Calu3 (cell line): Measurements from ENCODE around the gene NEU3. TPM values are rescaled to one million over a fixed set of nuclear protein-coding genes. Genes with fewer than 3 reads are reported as not detected.

Experiments
- BruUV-seq: library from RNA; stranded (reverse); fragments of 400-500 nt; replicated peaks from 2 replicates; lab custom pipeline; 2021; lab: Mats Ljungman, UMichigan
- CTCF ChIA-PET: fragments of 300-600 bp; sonication (Branson Sonifier 250); formaldehyde crosslinking; loops from one replicate; lab custom pipeline; 2022; ENCODE audit warnings: antibody characterized with exemption; lab: Charles Lee
- DNase-seq: peaks from one replicate; pipeline ENCODE4 v3.0.0; 2022
- H3K27ac Mint-ChIP-seq: one replicate; pipeline ENCODE4 v1.8.0; 2022; ENCODE audit warnings: mixed read lengths; ENCODE audit not compliant: unreplicated experiment
- H3K27me3 Mint-ChIP-seq: one replicate; pipeline ENCODE4 v1.8.0; 2022; ENCODE audit warnings: mixed read lengths; ENCODE audit not compliant: unreplicated experiment
- H3K36me3 Mint-ChIP-seq: one replicate; pipeline ENCODE4 v1.8.0; 2022; ENCODE audit warnings: mild to moderate bottlenecking, moderate library complexity, mixed read lengths; ENCODE audit not compliant: insufficient read depth, unreplicated experiment
- H3K4me1 Mint-ChIP-seq: one replicate; pipeline ENCODE4 v1.8.0; 2022; ENCODE audit warnings: mild to moderate bottlenecking, low read depth, mixed read lengths; ENCODE audit not compliant: unreplicated experiment
- H3K4me3 Mint-ChIP-seq: one replicate; pipeline ENCODE4 v1.8.0; 2022; ENCODE audit warnings: mild to moderate bottlenecking, low read depth, moderate library complexity, mixed read lengths; ENCODE audit not compliant: unreplicated experiment
- H3K9me3 Mint-ChIP-seq: one replicate; pipeline ENCODE4 v1.8.0; 2022; ENCODE audit warnings: low read depth, mixed read lengths; ENCODE audit not compliant: unreplicated experiment
- CTCF ChIP-seq: fragments of 200-600 bp; IDR thresholded peaks from one replicate; pipeline ENCODE4 v1.8.0; 2022; ENCODE audit warnings: antibody characterized with exemption; ENCODE audit not compliant: unreplicated experiment
- intact Hi-C: fragments of 100-400 bp; cut with micrococcal nuclease; formaldehyde crosslinking; loops from one replicate; pipeline ENCODE4 v1.10.0; 2022; ENCODE audit not compliant: unreplicated experiment
- total RNA-seq: library from RNA; stranded (reverse); gene quantifications from 2 replicates; pipeline ENCODE4 v1.2.3, GENCODE V29; 2022

The NEU3 gene
- total RNA-seq, 1 experiment from 2014 or later: 11.4 TPM

- Mint-ChIP-seq H3K4me3 (no peak overlapping the region), H3K4me1 (peaks cover 11% of the 10 kb centered on the region), H3K27me3 (no peaks in the 10 kb centered on the region), H3K27ac (no peak overlapping the region), H3K9me3 (no peaks in the 10 kb centered on the region), H3K36me3 (peaks cover 5% of the 10 kb centered on the region)
- no TSS peak for BruUV-seq
- CTCF ChIA-PET: no interaction called here
- TF ChIP-seq CTCF: no peak
- intact Hi-C loops: loop anchor here (5.0 kb wide), 1 partner anchor 103 kb away; no protein-coding TSS in a partner anchor
- no peak for DNase-seq
Measured at GRCh38 chr11:75029836-75030631, 41.3 kb downstream of the NEU3 start.

GRCh38 chr11:75031224-75031753 lies 42.6 kb downstream of the NEU3 start:
- Mint-ChIP-seq H3K27me3 (no peaks in the 10 kb centered on the region), H3K36me3 (peaks cover 5% of the 10 kb centered on the region), H3K27ac (peak overlapping the region; percentile 63), H3K4me1 (peaks cover 21% of the 10 kb centered on the region), H3K4me3 (no peak overlapping the region), H3K9me3 (no peaks in the 10 kb centered on the region)
- CTCF ChIA-PET: interaction anchor here (1.0 to 1.9 kb wide), 4 partner anchors 9 to 174 kb away, joined by 3 to 8 read pairs (median 3); no protein-coding TSS in a partner anchor
- no TSS peak for BruUV-seq
- DNase-seq: peak; percentile 29
- no peak for TF ChIP-seq CTCF
- intact Hi-C loops: loop anchor here (5.0 kb wide), 1 partner anchor 104 kb away; no protein-coding TSS in a partner anchor

- no peaks in the 10 kb centered on the region for H3K9me3 Mint-ChIP-seq
- peak; percentile 67 for TF ChIP-seq CTCF
- H3K27ac Mint-ChIP-seq: peak overlapping the region; percentile 63
- no peak overlapping the region for H3K4me3 Mint-ChIP-seq
- peaks cover 5% of the 10 kb centered on the region for H3K36me3 Mint-ChIP-seq
- CTCF ChIA-PET: interaction anchor here (0.6 to 1.9 kb wide), 7 partner anchors 9 to 173 kb away, joined by 3 to 8 read pairs (median 3); no protein-coding TSS in a partner anchor
- H3K4me1 Mint-ChIP-seq: peaks cover 23% of the 10 kb centered on the region
- no peaks in the 10 kb centered on the region for H3K27me3 Mint-ChIP-seq
- intact Hi-C loops: loop anchor here (5.0 kb wide), 1 partner anchor 105 kb away; no protein-coding TSS in a partner anchor
- no TSS peak for BruUV-seq
- peak; percentile 82 for DNase-seq
Measured at GRCh38 chr11:75031771-75032549, 43.2 kb downstream of the NEU3 start.

GRCh38 chr11:75032550-75032935 lies 43.8 kb downstream of the NEU3 start:
- no peak overlapping the region for H3K27ac Mint-ChIP-seq
- H3K4me3 Mint-ChIP-seq: no peak overlapping the region
- intact Hi-C loops: loop anchor here (5.0 kb wide), 1 partner anchor 105 kb away; no protein-coding TSS in a partner anchor
- peaks cover 5% of the 10 kb centered on the region for H3K36me3 Mint-ChIP-seq
- no peak for DNase-seq
- no peak for TF ChIP-seq CTCF
- no peaks in the 10 kb centered on the region for H3K9me3 Mint-ChIP-seq
- CTCF ChIA-PET: interaction anchor here (0.6 to 1.9 kb wide), 4 partner anchors 8 to 45 kb away, joined by 3 to 8 read pairs (median 3); no protein-coding TSS in a partner anchor
- H3K27me3 Mint-ChIP-seq: no peaks in the 10 kb centered on the region
- no TSS peak for BruUV-seq
- peaks cover 23% of the 10 kb centered on the region for H3K4me1 Mint-ChIP-seq
